Measurements from ENCODE around the gene DLAT.
"Not testable (repeated sequence)": the region's sequence is repeated elsewhere in the genome, so short reads cannot be mapped to it uniquely, and the experiment has no call there.

DNA sequence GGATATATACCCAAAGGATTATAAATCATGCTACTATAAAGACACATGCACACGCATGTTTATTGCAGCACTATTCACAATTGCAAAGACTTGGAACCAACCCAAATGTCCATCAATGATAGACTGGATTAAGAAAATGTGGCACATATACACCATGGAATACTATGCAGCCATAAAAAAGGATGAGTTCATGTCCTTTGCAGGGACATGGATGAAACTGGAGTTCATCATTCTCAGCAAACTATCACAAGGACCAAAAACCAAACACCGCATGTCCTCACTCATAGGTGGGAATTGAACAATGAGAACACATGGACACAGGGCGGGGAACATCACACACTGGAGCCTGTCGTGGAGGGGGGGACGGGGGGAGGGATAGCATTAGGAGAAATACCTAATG, 13.8 kb upstream of the DLAT start:
- TF ChIP-seq, protein P1, sequence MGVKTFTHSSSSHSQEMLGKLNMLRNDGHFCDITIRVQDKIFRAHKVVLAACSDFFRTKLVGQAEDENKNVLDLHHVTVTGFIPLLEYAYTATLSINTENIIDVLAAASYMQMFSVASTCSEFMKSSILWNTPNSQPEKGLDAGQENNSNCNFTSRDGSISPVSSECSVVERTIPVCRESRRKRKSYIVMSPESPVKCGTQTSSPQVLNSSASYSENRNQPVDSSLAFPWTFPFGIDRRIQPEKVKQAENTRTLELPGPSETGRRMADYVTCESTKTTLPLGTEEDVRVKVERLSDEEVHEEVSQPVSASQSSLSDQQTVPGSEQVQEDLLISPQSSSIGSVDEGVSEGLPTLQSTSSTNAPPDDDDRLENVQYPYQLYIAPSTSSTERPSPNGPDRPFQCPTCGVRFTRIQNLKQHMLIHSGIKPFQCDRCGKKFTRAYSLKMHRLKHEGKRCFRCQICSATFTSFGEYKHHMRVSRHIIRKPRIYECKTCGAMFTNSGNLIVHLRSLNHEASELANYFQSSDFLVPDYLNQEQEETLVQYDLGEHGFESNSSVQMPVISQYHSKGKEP (tag by site-specific recombination; IDR thresholded peaks at IDR 0.05): not testable (repeated sequence)
- not testable (repeated sequence) for TF ChIP-seq ZNF561 (tag by site-specific recombination; IDR thresholded peaks at IDR 0.05; ENCODE audit: borderline replicate concordance); PRDM1 (tag by site-specific recombination; IDR thresholded peaks at IDR 0.05); GLI4 (tag by site-specific recombination; IDR thresholded peaks at IDR 0.05); ZNF362 (tag by site-specific recombination; IDR thresholded peaks at IDR 0.05); YY2 (tag by site-specific recombination; IDR thresholded peaks at IDR 0.05); ZNF623 (tag by site-specific recombination; IDR thresholded peaks at IDR 0.05); ZNF175 (tag by site-specific recombination; IDR thresholded peaks at IDR 0.05); KLF9 (tag by site-specific recombination; IDR thresholded peaks at IDR 0.05; ENCODE audit: low read depth); ZBTB20 (tag by site-specific recombination; IDR thresholded peaks at IDR 0.05); ZNF311 (tag by site-specific recombination; IDR thresholded peaks at IDR 0.05; ENCODE audit: borderline replicate concordance); TCF7L2 (IDR thresholded peaks at IDR 0.05; ENCODE audit: borderline replicate concordance, low read depth, low read length)
- TF ChIP-seq, protein P2, sequence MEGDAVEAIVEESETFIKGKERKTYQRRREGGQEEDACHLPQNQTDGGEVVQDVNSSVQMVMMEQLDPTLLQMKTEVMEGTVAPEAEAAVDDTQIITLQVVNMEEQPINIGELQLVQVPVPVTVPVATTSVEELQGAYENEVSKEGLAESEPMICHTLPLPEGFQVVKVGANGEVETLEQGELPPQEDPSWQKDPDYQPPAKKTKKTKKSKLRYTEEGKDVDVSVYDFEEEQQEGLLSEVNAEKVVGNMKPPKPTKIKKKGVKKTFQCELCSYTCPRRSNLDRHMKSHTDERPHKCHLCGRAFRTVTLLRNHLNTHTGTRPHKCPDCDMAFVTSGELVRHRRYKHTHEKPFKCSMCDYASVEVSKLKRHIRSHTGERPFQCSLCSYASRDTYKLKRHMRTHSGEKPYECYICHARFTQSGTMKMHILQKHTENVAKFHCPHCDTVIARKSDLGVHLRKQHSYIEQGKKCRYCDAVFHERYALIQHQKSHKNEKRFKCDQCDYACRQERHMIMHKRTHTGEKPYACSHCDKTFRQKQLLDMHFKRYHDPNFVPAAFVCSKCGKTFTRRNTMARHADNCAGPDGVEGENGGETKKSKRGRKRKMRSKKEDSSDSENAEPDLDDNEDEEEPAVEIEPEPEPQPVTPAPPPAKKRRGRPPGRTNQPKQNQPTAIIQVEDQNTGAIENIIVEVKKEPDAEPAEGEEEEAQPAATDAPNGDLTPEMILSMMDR (tag by site-specific recombination; IDR thresholded peaks at IDR 0.05): not testable (repeated sequence)

All from HEK293 (cell line).